Spleen (tissue), 11 donors: Measurements from ENCODE around the gene CCL3. TPM values are rescaled to one million over a fixed set of nuclear protein-coding genes. Genes with fewer than 3 reads are reported as not detected.
"Not testable (repeated sequence)": the region's sequence is repeated elsewhere in the genome, so short reads cannot be mapped to it uniquely, and the experiment has no call there.

Source experiments
- DNase-seq: peaks from one replicate; pipeline ENCODE4 v3.0.0-alpha.2; 2020
- H3K27ac ChIP-seq, 8 donors: fragments of 200-600 bp; sonication (generic) in 7 of 8; 1 replicate in 4 of 8; 2 replicates in 4 of 8; pipeline versions ENCODE4 v1.5.0 to v1.8.0; 2016 to 2021; ENCODE audit warnings: inconsistent platforms in 4 of 8, mild to moderate bottlenecking in 4 of 8, moderate library complexity in 1 of 8
- H3K27me3 ChIP-seq, 7 donors: fragments of 200-600 bp; sonication (generic) in 6 of 7; replicated peaks in 1 of 7; 1 replicate in 4 of 7; 2 replicates in 3 of 7; pipeline versions ENCODE4 v1.5.0 to v1.8.0; 2016 to 2021; ENCODE audit warnings: inconsistent platforms in 3 of 7, mild to moderate bottlenecking in 1 of 7
- H3K36me3 ChIP-seq, 6 donors: fragments of 200-600 bp; sonication (generic) in 5 of 6; 1 replicate in 4 of 6; 2 replicates in 2 of 6; pipeline versions ENCODE4 v1.5.0 to v1.8.0; 2016 to 2021; ENCODE audit warnings: inconsistent platforms in 2 of 6
- H3K4me1 ChIP-seq, 6 donors: fragments of 200-600 bp; sonication (generic) in 5 of 6; 1 replicate in 3 of 6; 2 replicates in 3 of 6; pipeline versions ENCODE4 v1.5.0 to v1.8.0; 2016 to 2021; ENCODE audit warnings: inconsistent platforms in 3 of 6
- H3K4me3 ChIP-seq, 8 donors: fragments of 200-600 bp; sonication (generic) in 7 of 8; 1 replicate in 4 of 8; 2 replicates in 4 of 8; pipeline versions ENCODE4 v1.5.0 to v1.8.0; 2016 to 2021; ENCODE audit warnings: inconsistent platforms in 4 of 8, mild to moderate bottlenecking in 4 of 8, moderate library complexity in 2 of 8
- H3K9me3 ChIP-seq, 8 donors: fragments of 200-600 bp; sonication (generic) in 7 of 8; 1 replicate in 4 of 8; 2 replicates in 4 of 8; pipeline versions ENCODE4 v1.5.0 to v1.8.0; 2016 to 2021; ENCODE audit warnings: inconsistent platforms in 4 of 8
- CTCF ChIP-seq, 11 experiments: fragments of 200-600 bp in 7 of 11; fragments of 450-650 bp in 4 of 11; sonication (generic) in 4 of 11; IDR thresholded peaks in 8 of 11; conservative IDR thresholded peaks in 3 of 11; 1 replicate in 7 of 11; 2 replicates in 4 of 11; pipeline versions ENCODE4 v1.4.0 to v1.8.0; 2016 to 2021; ENCODE audit warnings: antibody characterized with exemption in 11 of 11, inconsistent platforms in 4 of 11, mild to moderate bottlenecking in 1 of 11
- POLR2A ChIP-seq, 3 donors: fragments of 450-650 bp; IDR thresholded peaks; one replicate each; pipeline ENCODE4 v1.5.1; 2017; ENCODE audit warnings: antibody characterized with exemption in 3 of 3, mild to moderate bottlenecking in 1 of 3
- POLR2AphosphoS5 ChIP-seq, 3 donors: sonication (generic); formaldehyde crosslinking; IDR thresholded peaks; one replicate each; pipeline ENCODE4 v1.5.1; 2017; ENCODE audit warnings: antibody characterized with exemption in 3 of 3
- WGBS, 5 donors: extraction: QIAGEN DNeasy Blood & Tissue Kit in 3 of 5; methylation state at CpG; one replicate each; pipeline versions ENCODE4 v1.1.5 to v1.1.7; 2013 to 2018; 5-methylcytosine and 5-hydroxymethylcytosine counted together
- intact Hi-C: fragments of 100-400 bp; cut with DNase I; formaldehyde crosslinking; loops from one replicate; pipeline ENCODE4 v1.15.0; 2023; ENCODE audit warnings: low total_unique reads
- polyA plus RNA-seq, 3 donors: library from polyadenylated mRNA; stranded (reverse); fragments of 200-250 nt; gene quantifications; one replicate each; pipeline ENCODE4 v1.2.1, GENCODE V29; 2013
- total RNA-seq, 7 donors: library from RNA; depleted of rRNA in 3 of 7; stranded (reverse); fragments of >200 nt in 3 of 7; fragmentation: NEBNext Ultra II Directional in 4 of 7; extraction: Animal tissue kit (Norgen Biotek cat#: 25700) in 4 of 7; gene quantifications; one replicate each; pipeline versions ENCODE4 v1.1.0 to v1.2.1, GENCODE V29; 2016 to 2021
- donor health status: healthy with polysubstance abuse.
- donor health status: DM: no; HTN: no; CAD: no; lungs with moderate emphysema.
- donor health status: DM: no; HTN: no; CAD: no.
- donor health status: Bipolar disorder and iron deficiency.
- donor health status: healthy.
- donor health status: DM: no; HTN: no; CAD: no.
- donor health status: DM: yes; HTN: yes; CAD: no.

The CCL3 gene
- total and polyA plus RNA-seq, 10 donors = 10.7 to 85.9 (median 23.1) TPM

DNA sequence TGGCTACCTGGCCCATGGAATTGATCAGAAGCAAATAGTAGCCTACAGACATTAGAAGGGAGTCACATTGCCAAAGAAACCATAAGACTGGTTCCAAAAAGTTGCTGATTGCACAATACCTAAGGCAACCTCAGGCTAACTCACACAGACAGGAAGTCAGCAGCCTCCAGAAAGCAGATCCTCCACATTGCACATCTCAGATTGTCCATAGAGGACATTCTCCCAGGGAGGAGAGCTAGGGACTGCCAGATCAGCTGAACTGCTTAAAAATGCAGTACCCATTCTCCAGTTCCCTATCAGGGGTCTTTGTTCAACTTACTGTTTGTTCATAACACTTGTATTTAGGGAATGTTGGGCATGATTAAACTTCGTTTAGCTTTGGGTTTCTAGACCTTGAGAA is 4.2 kb downstream of the CCL3 start:
- intact Hi-C loops = no loop called here
- Histone ChIP-seq H3K9me3 (no peaks in the 10 kb centered on the region), H3K36me3 (no peaks in the 10 kb centered on the region), H3K27me3 (no peaks in the 10 kb centered on the region), H3K4me3 (no peak overlapping the region), H3K4me1 (peaks cover 10 to 82% (median 54%) of the 10 kb centered on the region in 6 donors), H3K27ac (peak overlapping the region in 5 of 8 donors; percentile 1 to 89 (median 81))
- WGBS, 5 donors = 35 to 61% (median 44%) methylated on average over 1 of the region's 1 CpG
- no peak for DNase-seq
- TF ChIP-seq POLR2AphosphoS5 (IDR thresholded peaks at IDR 0.05) = peak in 1 of 3 donors; percentile 60
- no peak for TF ChIP-seq POLR2A (IDR thresholded peaks at IDR 0.05)
- no peak for TF ChIP-seq CTCF (IDR thresholded peaks at IDR 0.05 in 8 of 11, conservative IDR thresholded peaks at IDR 0.05 in 3 of 11)

DNA sequence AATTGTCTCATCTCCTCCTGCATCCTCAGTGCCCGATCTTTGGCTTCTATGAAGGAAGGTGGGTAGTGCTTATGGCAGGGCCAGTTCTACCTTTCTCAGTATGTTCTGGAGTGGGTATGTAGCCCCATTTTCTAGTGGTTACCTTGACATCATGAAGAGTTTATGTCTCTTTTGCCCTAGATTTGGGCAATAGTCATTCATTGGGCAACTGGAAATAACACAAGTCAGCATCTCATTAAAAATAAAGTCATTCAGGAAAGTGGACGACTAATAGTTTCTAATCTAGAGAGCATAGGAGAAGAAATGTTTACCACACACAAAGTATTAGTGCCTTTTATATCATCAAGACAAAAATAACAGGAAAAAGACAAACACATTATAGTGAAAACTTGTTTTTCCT is 6.3 kb downstream of the CCL3 start:
- intact Hi-C loops, H3K36me3 ChIP-seq, H3K9me3 ChIP-seq, DNase-seq, H3K4me3 ChIP-seq, H3K27me3 ChIP-seq: not testable (repeated sequence)
- peaks cover 0 to 61% (median 35%) of the 10 kb centered on the region in 6 donors for H3K4me1 ChIP-seq
- H3K27ac ChIP-seq = peak overlapping the region in 4 of 8 donors; percentile 80 to 89 (median 82)
- 80 to 90% (median 84%) methylated on average over 2 of the region's 2 CpGs for WGBS, 5 donors

- H3K9me3 ChIP-seq, intact Hi-C loops, DNase-seq, H3K36me3 ChIP-seq, H3K27me3 ChIP-seq: not testable (repeated sequence)
- WGBS, 5 donors = 24 to 38% (median 34%) methylated on average over 8 of the region's 8 CpGs
- TF ChIP-seq POLR2AphosphoS5 (IDR thresholded peaks at IDR 0.05) = peak in 1 of 3 donors; percentile 69
- Histone ChIP-seq H3K4me3 (peak overlapping the region in 1 of 8 donors; percentile 48), H3K27ac (peak overlapping the region; percentile 27 to 89 (median 76)), H3K4me1 (peaks cover 0 to 53% (median 33%) of the 10 kb centered on the region in 6 donors)
These were observed 7.3 kb downstream of the CCL3 start for GRCh38 chr17:36082482-36083120.

- 60 to 74% (median 64%) methylated on average over 4 to 5 of the region's 5 CpGs for WGBS, 5 donors
- DNase-seq, H3K9me3 ChIP-seq, intact Hi-C loops, H3K36me3 ChIP-seq, H3K27me3 ChIP-seq: not testable (repeated sequence)
- peaks cover 0 to 48% (median 31%) of the 10 kb centered on the region in 6 donors for H3K4me1 ChIP-seq
- peak overlapping the region in 1 of 8 donors; percentile 48 for H3K4me3 ChIP-seq
- peak overlapping the region; percentile 27 to 89 (median 76) for H3K27ac ChIP-seq
These were observed 8.1 kb downstream of the CCL3 start for GRCh38 chr17:36081681-36082471.

DNA sequence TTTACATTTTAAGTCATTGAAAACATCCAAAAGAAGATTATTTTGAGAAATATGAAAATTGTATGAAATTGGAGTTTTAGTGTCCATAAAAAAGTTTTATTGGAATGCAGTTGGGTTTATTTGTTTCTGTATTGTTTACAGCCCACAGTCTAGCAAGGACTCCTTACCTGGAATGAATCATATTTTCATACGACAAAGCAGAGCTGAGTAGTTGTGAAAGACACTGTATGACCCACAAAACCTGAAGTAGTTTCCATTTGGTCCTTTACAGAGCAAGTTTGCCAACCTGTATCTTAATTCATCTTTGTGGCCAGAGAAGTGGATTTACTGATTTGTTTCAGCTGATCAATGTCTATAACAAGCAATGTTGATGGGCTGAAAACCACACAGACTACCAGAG is 15.6 kb downstream of the CCL3 start:
- peaks cover 0 to 23% (median 5%) of the 10 kb centered on the region in 6 donors for H3K4me1 ChIP-seq
- WGBS, 5 donors = 60 to 71% (median 63%) methylated on average over 1 of the region's 1 CpG
- no peaks in the 10 kb centered on the region for H3K27me3 ChIP-seq
- H3K9me3 ChIP-seq = peaks cover 0 to 11% (median 6%) of the 10 kb centered on the region in 8 donors
- TF ChIP-seq CTCF (IDR thresholded peaks at IDR 0.05 in 8 of 11, conservative IDR thresholded peaks at IDR 0.05 in 3 of 11) (no peak), POLR2AphosphoS5 (IDR thresholded peaks at IDR 0.05) (no peak), POLR2A (IDR thresholded peaks at IDR 0.05) (no peak)
- H3K27ac ChIP-seq = peak overlapping the region in 4 of 8 donors; percentile 37 to 84 (median 75)
- H3K4me3 ChIP-seq = peak overlapping the region in 1 of 8 donors; percentile 18
- intact Hi-C loops = loop anchor here (5.0 to 10.0 kb wide), 2 partner anchors 70 to 97 kb away; no protein-coding TSS in a partner anchor
- no peaks in the 10 kb centered on the region for H3K36me3 ChIP-seq
- DNase-seq = no peak
